Glutamatergic neuron (in vitro differentiated cells): ENCODE results near the gene RNF213. TPM values are rescaled to one million over a fixed set of nuclear protein-coding genes. Genes with fewer than 3 reads are reported as not detected.
"Not testable (repeated sequence)": the region's sequence is repeated elsewhere in the genome, so short reads cannot be mapped to it uniquely, and the experiment has no call there.

Experiments
- DNase-seq: peaks from one replicate; pipeline ENCODE4 v3.0.0; 2022
- H3K27ac Mint-ChIP-seq: one replicate; pipeline ENCODE4 v1.8.0; 2020; ENCODE audit warnings: mild to moderate bottlenecking, mixed read lengths, inconsistent platforms; ENCODE audit not compliant: unreplicated experiment
- H3K27me3 Mint-ChIP-seq: one replicate; pipeline ENCODE4 v1.8.0; 2020; ENCODE audit warnings: mild to moderate bottlenecking, moderate library complexity, mixed read lengths, inconsistent platforms; ENCODE audit not compliant: unreplicated experiment
- H3K36me3 Mint-ChIP-seq: one replicate; pipeline ENCODE4 v1.8.0; 2020; ENCODE audit warnings: mild to moderate bottlenecking, mixed read lengths, inconsistent platforms; ENCODE audit not compliant: unreplicated experiment
- H3K4me1 Mint-ChIP-seq: one replicate; pipeline ENCODE4 v1.8.0; 2020; ENCODE audit warnings: mild to moderate bottlenecking, low read depth, mixed read lengths, inconsistent platforms; ENCODE audit not compliant: unreplicated experiment
- H3K4me3 Mint-ChIP-seq: one replicate; pipeline ENCODE4 v1.8.0; 2020; ENCODE audit warnings: mild to moderate bottlenecking, mixed read lengths, inconsistent platforms; ENCODE audit not compliant: unreplicated experiment
- H3K9me3 Mint-ChIP-seq: one replicate; pipeline ENCODE4 v1.8.0; 2020; ENCODE audit warnings: mild to moderate bottlenecking, moderate library complexity, mixed read lengths, inconsistent platforms; ENCODE audit not compliant: unreplicated experiment
- total RNA-seq: library from RNA; stranded (reverse); fragmentation: NEBNext Ultra II Directional; extraction: Animal tissue kit (Norgen Biotek cat#: 25700); gene quantifications from one replicate; pipeline ENCODE4 v1.2.1, GENCODE V29; 2021; ENCODE audit not compliant: unreplicated experiment
- TF ChIP-seq, protein P1 (sequence below): fragments of 200-600 bp; sonication (generic); IDR thresholded peaks from one replicate; pipeline ENCODE4 v1.5.0; 2021; ENCODE audit not compliant: partially characterized antibody, unreplicated experiment

The RNF213 gene
- total RNA-seq, 1 donor from 2014 or later = 34.7 TPM

DNA sequence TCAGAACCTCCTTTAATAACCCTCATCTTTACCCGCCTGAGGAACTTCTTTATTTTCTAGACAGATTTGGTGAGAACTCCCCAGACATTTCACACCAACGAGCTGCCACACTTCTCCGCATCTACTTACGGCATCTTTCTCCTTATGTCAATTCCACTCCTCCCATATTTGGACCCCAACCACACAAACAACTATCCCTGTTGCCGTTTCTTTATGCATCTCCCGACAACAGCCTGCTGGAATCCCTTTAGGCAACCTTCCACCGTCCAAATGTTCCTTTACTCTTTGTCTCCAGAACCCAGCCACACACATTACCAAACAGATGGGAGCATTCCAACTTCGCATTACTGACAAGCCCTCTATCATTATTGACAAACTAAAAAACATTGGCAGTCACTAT is 145.5 kb downstream of the RNF213 start:
- Mint-ChIP-seq H3K9me3 (no peaks in the 10 kb centered on the region), H3K36me3 (peaks cover 2% of the 10 kb centered on the region), H3K27me3 (no peaks in the 10 kb centered on the region), H3K27ac (no peak overlapping the region), H3K4me3 (no peak overlapping the region), H3K4me1 (peaks cover 2% of the 10 kb centered on the region)
- DNase-seq = no peak
- TF ChIP-seq, protein P1, sequence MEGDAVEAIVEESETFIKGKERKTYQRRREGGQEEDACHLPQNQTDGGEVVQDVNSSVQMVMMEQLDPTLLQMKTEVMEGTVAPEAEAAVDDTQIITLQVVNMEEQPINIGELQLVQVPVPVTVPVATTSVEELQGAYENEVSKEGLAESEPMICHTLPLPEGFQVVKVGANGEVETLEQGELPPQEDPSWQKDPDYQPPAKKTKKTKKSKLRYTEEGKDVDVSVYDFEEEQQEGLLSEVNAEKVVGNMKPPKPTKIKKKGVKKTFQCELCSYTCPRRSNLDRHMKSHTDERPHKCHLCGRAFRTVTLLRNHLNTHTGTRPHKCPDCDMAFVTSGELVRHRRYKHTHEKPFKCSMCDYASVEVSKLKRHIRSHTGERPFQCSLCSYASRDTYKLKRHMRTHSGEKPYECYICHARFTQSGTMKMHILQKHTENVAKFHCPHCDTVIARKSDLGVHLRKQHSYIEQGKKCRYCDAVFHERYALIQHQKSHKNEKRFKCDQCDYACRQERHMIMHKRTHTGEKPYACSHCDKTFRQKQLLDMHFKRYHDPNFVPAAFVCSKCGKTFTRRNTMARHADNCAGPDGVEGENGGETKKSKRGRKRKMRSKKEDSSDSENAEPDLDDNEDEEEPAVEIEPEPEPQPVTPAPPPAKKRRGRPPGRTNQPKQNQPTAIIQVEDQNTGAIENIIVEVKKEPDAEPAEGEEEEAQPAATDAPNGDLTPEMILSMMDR = no peak

DNA sequence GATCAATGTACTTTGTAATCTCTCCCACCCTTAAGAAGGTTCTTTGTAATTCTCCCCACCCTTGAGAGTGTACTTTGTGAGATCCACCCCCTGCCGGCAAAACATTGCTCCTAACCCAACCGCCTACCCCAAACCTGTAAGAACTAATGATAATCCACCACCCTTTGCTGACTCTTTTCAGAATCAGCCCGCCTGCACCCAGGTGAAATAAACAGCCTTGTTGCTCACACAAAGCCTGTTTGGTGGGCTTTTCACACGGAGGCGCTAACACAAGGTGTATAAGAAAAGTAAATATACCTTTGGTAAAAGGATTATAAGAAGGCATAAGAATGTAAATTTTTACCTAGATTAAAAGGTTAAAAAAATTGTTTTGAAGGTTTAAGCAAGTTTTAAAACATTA is 147.3 kb downstream of the RNF213 start:
- H3K27ac Mint-ChIP-seq, H3K4me1 Mint-ChIP-seq, DNase-seq, H3K36me3 Mint-ChIP-seq, H3K4me3 Mint-ChIP-seq, H3K9me3 Mint-ChIP-seq, H3K27me3 Mint-ChIP-seq: not testable (repeated sequence)

- Mint-ChIP-seq H3K4me1 (peaks cover 2% of the 10 kb centered on the region), H3K27ac (no peak overlapping the region), H3K9me3 (peaks cover 2% of the 10 kb centered on the region), H3K27me3 (peaks cover 1% of the 10 kb centered on the region), H3K4me3 (no peak overlapping the region), H3K36me3 (no peaks in the 10 kb centered on the region)
- TF ChIP-seq, protein P1 = no peak
- DNase-seq = no peak
Observed at GRCh38 chr17:80408872-80409271, 148.2 kb downstream of the RNF213 start.

DNA sequence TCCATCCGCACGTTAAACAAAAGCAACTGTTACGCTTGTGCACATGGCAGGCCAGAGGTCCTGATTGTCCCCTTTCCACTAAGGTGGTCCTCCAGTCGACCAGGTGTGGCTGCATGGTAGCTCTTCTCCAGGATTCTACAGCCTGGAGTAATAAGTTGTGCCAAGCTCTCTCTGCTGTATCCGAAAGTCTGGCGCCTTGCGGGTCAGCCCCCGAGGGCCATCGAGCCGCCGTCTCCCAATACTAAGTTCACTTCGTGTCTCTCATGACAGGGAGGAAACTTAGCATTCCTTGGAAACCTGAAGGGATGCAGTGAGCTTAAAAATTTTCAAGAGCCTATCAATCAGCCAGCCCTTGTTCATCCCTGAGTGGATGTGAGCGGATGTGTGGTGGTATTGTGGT is 149.0 kb downstream of the RNF213 start:
- Mint-ChIP-seq H3K27ac (no peak overlapping the region), H3K4me1 (peaks cover 5% of the 10 kb centered on the region), H3K9me3 (peaks cover 5% of the 10 kb centered on the region), H3K36me3 (no peaks in the 10 kb centered on the region), H3K27me3 (peaks cover 1% of the 10 kb centered on the region), H3K4me3 (no peak overlapping the region)
- no peak for DNase-seq
- TF ChIP-seq, protein P1 = no peak

GRCh38 chr17:80410441-80411087 is 149.9 kb downstream of the RNF213 start:
- not testable (repeated sequence) for H3K27me3 Mint-ChIP-seq, H3K36me3 Mint-ChIP-seq, H3K4me3 Mint-ChIP-seq, H3K4me1 Mint-ChIP-seq, H3K27ac Mint-ChIP-seq, H3K9me3 Mint-ChIP-seq, DNase-seq

DNA sequence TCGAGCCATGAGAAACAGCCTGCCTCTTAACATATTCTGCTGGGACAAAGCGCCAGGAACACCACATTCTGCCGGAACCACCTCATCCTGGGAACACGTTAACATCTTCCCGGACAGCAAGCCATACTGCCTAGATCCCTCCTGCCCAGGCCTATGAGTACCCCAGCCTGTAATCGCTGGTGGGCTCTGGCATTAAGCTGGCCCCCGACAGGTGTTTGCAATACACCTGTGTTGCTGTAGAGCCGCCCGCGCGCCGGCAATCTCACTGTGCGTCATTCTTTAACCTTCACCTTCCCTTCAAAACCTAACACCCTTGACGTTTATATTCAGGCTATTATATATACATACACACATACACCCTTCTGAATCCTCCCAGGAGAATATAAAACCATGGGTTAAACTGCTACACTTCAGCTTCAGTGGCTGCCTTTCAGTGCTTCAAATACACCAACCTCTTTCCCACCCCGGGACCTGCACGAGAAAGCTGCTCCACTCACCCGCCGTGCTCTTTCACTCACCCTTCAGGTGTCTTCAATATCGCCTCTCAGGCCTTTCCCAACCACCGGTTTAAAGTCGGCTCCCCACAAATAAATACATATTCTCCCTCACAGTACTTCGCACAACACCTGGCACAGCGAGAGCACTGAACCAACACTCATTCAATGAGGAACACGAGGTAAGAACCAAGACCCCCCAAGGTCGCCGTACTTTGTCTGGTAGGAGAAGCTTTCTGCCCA is 153.3 kb downstream of the RNF213 start:
- H3K27me3 Mint-ChIP-seq = peaks cover 7% of the 10 kb centered on the region
- H3K4me3 Mint-ChIP-seq = peak overlapping the region; percentile 91
- no peak for DNase-seq
- no peaks in the 10 kb centered on the region for H3K36me3 Mint-ChIP-seq
- TF ChIP-seq, protein P1 = no peak
- H3K4me1 Mint-ChIP-seq = peaks cover 8% of the 10 kb centered on the region
- no peak overlapping the region for H3K27ac Mint-ChIP-seq
- H3K9me3 Mint-ChIP-seq = peaks cover 7% of the 10 kb centered on the region
